Germinal center (tissue), 1 donor: ENCODE results near the gene PDE6B.
"Not testable (repeated sequence)": the region's sequence is repeated elsewhere in the genome, so short reads cannot be mapped to it uniquely, and the experiment has no call there.

Experiments used
- DNase-seq: peaks from one replicate; pipeline ENCODE4 v3.0.0; 2012; ENCODE audit warnings: mixed read lengths, low spot score

The PDE6B gene

GRCh38 chr4:656436-657337 lies 31.3 kb downstream of the PDE6B start:
- no peak for DNase-seq

- no peak for DNase-seq
These were observed 32.0 kb downstream of the PDE6B start for GRCh38 chr4:657338-657833.

- no peak for DNase-seq
These were observed 32.7 kb downstream of the PDE6B start for GRCh38 chr4:657834-658667.

GRCh38 chr4:658681-659667 lies 33.6 kb downstream of the PDE6B start:
- DNase-seq = no peak

- no peak for DNase-seq
These were observed 34.5 kb downstream of the PDE6B start for GRCh38 chr4:659851-660250.

GRCh38 chr4:660401-660800 lies 35.0 kb downstream of the PDE6B start:
- no peak for DNase-seq

GRCh38 chr4:661231-661630 lies 35.9 kb downstream of the PDE6B start:
- no peak for DNase-seq

GRCh38 chr4:661881-662761 lies 36.7 kb downstream of the PDE6B start:
- DNase-seq = no peak

- DNase-seq = no peak
These were observed 37.7 kb downstream of the PDE6B start for GRCh38 chr4:663046-663437.

- DNase-seq = peak; percentile 84
These were observed 38.4 kb downstream of the PDE6B start for GRCh38 chr4:663438-664428.

- no peak for DNase-seq
These were observed 39.4 kb downstream of the PDE6B start for GRCh38 chr4:664713-665231.

- no peak for DNase-seq
These were observed 40.0 kb downstream of the PDE6B start for GRCh38 chr4:665381-665750.

GRCh38 chr4:665751-666435 lies 40.5 kb downstream of the PDE6B start:
- no peak for DNase-seq

- no peak for DNase-seq
These were observed 41.0 kb downstream of the PDE6B start for GRCh38 chr4:666436-666810.

- DNase-seq = no peak
These were observed 41.6 kb downstream of the PDE6B start for GRCh38 chr4:666822-667544.

GRCh38 chr4:667545-667925 lies 42.2 kb downstream of the PDE6B start:
- DNase-seq = no peak

- not testable (repeated sequence) for DNase-seq
These were observed 42.8 kb downstream of the PDE6B start for GRCh38 chr4:668219-668618.
